GM10266 (cell line): ENCODE data around the gene ACBD5.

ENCODE experiments used
- DNase-seq: peaks from one replicate; pipeline ENCODE4 v3.0.0; 2012; ENCODE audit errors: extremely low spot score
- TF ChIP-seq, protein P1 (sequence below): IDR thresholded peaks from 2 replicates; pipeline ENCODE4 v1.5.1; 2012; ENCODE audit warnings: mild to moderate bottlenecking, low read depth; ENCODE audit not compliant: control insufficient read depth, insufficient read depth; ENCODE audit errors: missing control alignments

Gene ACBD5

DNA sequence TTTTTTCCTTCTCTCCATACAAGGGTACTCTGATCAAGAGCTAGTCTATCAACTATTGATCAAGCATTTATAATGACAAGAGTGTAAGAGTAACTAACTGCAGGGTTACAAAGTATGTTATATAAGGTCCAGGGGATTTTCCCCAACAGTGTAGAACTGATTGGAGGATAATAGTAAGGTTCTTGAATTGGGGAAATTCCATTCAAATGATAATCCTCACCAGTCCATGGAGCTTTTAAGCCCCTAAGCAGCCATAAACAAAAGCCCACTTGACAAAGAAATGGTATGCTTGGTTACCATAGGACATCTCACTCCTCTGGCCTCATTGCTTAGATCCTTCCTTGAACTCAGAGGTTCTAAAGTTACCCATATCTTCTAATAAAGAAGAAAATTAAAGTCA, 94.7 kb downstream of the ACBD5 start:
- TF ChIP-seq, protein P1, sequence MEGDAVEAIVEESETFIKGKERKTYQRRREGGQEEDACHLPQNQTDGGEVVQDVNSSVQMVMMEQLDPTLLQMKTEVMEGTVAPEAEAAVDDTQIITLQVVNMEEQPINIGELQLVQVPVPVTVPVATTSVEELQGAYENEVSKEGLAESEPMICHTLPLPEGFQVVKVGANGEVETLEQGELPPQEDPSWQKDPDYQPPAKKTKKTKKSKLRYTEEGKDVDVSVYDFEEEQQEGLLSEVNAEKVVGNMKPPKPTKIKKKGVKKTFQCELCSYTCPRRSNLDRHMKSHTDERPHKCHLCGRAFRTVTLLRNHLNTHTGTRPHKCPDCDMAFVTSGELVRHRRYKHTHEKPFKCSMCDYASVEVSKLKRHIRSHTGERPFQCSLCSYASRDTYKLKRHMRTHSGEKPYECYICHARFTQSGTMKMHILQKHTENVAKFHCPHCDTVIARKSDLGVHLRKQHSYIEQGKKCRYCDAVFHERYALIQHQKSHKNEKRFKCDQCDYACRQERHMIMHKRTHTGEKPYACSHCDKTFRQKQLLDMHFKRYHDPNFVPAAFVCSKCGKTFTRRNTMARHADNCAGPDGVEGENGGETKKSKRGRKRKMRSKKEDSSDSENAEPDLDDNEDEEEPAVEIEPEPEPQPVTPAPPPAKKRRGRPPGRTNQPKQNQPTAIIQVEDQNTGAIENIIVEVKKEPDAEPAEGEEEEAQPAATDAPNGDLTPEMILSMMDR: no peak
- DNase-seq: no peak
